GM10248 (cell line): ENCODE results near the gene PDGFRB.

Source experiments
- CTCF ChIA-PET: fragments of 300-600 bp; sonication (Branson Sonifier 250); formaldehyde crosslinking; extraction: SDS; loops from one replicate; lab custom pipeline; 2021; ENCODE audit warnings: antibody characterized with exemption; lab: Yijun Ruan, JAX
- POLR2A ChIA-PET: fragments of 350-650 bp; sonication (Branson Sonifier 250); formaldehyde crosslinking; extraction: SDS; loops from one replicate; lab custom pipeline; 2020; ENCODE audit warnings: antibody characterized with exemption; lab: Yijun Ruan, JAX
- DNase-seq: peaks from one replicate; pipeline ENCODE4 v3.0.0; 2012; ENCODE audit errors: extremely low spot score
- TF ChIP-seq, protein P1 (sequence below): IDR thresholded peaks from 2 replicates; pipeline ENCODE4 v1.5.1; 2012; ENCODE audit warnings: mild to moderate bottlenecking, low read depth; ENCODE audit errors: extremely low read depth, missing control alignments, control extremely low read depth

PDGFRB gene

DNA sequence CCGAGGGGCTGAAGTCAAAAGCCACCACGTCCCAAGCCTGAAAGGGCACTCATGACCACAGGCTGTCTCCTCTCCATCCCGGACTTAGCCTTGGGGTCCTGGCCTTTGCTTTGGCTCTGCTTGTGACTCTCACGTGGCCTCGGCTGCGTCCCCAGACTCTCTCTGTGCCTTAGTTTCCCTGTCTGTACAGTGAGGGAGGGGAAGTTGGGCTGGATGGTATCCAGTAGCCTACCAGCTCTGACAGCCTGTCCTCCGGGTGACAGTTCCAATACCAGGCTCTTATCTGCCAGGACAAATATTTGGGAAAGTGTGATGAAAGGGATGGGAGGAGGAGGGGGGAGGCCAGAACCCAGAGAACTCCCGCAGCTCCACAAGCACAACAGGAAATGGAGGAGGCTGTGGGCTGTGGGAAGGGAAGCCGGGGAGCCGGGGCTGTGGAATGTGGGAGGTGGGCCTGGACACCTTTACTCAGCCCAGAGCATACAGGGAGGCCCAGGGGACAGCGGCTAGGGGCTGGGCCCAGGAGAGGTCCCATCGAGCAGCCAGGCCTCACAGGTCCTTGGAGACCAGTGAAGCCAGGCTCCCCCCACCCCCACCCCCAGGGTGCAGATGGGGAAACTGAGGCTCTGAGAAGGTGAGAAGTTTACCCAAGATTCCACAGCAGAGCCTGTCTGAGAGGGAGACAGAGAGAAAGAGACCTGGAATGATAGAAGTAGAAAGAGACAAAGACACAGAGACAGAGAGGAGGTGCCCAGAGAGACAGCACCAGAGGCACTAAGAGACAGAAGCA, 18.3 kb downstream of the PDGFRB start:
- CTCF ChIA-PET: interaction anchor here (0.9 to 1.9 kb wide), 5 partner anchors 8 to 81 kb away, joined by 3 to 6 read pairs (median 3); no protein-coding TSS in a partner anchor
- POLR2A ChIA-PET: interaction anchor here (0.6 kb wide), 1 partner anchor 521 kb away, joined by 3 read pairs; no protein-coding TSS in a partner anchor
- TF ChIP-seq, protein P1, sequence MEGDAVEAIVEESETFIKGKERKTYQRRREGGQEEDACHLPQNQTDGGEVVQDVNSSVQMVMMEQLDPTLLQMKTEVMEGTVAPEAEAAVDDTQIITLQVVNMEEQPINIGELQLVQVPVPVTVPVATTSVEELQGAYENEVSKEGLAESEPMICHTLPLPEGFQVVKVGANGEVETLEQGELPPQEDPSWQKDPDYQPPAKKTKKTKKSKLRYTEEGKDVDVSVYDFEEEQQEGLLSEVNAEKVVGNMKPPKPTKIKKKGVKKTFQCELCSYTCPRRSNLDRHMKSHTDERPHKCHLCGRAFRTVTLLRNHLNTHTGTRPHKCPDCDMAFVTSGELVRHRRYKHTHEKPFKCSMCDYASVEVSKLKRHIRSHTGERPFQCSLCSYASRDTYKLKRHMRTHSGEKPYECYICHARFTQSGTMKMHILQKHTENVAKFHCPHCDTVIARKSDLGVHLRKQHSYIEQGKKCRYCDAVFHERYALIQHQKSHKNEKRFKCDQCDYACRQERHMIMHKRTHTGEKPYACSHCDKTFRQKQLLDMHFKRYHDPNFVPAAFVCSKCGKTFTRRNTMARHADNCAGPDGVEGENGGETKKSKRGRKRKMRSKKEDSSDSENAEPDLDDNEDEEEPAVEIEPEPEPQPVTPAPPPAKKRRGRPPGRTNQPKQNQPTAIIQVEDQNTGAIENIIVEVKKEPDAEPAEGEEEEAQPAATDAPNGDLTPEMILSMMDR: no peak
- no peak for DNase-seq

DNA sequence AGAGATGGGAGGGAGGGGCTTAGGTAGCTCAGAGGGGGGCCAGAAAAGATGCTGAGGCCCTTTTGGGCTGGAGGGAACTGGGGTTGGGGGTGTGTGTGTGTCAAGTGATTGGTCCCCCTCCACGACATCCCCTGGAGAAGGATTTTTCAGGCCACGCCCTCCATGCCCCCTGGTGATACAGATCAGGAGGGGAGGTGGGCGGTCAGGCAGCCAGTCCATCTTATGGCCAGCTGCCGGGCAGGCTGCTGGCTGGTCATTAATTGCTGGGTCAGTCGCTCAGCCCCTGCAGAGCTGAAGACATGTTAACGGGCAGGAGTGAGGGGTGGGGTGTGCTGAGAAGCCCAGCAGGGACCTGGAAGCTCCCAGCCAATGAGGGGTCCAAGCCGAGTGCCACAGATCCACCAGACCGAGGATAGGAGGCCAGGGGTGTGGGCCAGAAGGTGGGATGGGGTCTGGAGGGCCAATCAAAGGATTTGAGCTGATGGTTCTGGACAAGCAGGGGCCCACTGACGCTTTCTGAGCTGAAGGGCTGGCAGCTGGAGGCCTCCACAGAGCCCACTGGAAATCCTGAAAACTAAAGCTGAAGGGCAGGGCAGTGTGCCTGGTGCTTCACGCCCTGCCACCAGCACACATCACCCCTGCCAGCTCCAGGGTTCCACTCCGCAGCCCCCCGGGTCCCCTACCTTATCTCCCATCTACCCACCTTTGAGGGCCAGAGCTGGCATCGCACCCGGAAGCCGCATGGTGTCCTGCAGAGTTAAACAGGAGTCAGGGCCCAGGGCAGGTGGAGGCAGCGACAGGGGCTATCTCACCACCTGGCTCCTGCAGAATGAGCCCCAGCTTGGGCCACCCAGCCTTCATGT, 19.1 kb downstream of the PDGFRB start:
- TF ChIP-seq, protein P1: no peak
- no peak for DNase-seq
- CTCF ChIA-PET: interaction anchor here (0.9 to 1.9 kb wide), 6 partner anchors 9 to 81 kb away, joined by 3 to 6 read pairs (median 4); no protein-coding TSS in a partner anchor
- POLR2A ChIA-PET: interaction anchor here (0.6 kb wide), 1 partner anchor 522 kb away, joined by 3 read pairs; no protein-coding TSS in a partner anchor

DNA sequence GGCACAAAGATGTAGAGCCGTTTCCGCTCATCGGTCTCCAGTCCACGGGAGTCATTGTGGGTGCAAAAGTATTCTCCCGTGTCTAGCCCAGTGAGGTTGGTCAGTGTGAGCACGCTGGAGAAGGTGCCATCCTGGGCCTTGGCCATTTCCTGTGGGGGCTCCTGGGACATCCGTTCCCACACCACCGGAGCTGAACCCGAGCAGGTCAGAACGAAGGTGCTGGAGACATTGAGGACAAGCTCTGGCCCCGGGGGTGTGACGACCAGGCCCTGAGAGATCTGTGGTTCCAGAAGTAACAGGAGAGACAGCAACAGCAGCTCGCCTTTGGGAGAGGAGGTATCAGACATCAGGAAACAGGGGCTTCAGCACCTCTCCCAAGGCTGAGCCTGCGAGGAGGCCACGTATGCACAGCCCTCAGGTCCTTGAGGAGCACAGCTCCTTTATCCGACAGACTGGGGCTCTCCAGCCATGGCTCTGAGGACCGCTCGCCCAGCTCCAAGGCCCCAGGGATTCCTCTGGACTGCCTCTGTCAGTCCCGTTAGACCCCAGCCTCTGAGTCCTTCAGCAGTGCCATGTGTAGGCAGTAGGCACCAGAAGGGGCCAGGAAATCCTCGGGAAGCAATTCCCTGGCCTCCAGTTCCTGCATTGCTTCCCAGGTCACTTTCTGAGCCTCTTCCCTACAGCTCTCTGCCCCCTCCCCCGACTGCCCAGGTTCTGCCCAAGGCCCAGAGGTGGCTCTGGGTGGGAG, 19.9 kb downstream of the PDGFRB start:
- ChIA-PET POLR2A (no interaction called here), CTCF (interaction anchor here (1.1 to 1.9 kb wide), 3 partner anchors 9 to 16 kb away, joined by 3 to 6 read pairs (median 4); no protein-coding TSS in a partner anchor)
- TF ChIP-seq, protein P1: no peak

DNA sequence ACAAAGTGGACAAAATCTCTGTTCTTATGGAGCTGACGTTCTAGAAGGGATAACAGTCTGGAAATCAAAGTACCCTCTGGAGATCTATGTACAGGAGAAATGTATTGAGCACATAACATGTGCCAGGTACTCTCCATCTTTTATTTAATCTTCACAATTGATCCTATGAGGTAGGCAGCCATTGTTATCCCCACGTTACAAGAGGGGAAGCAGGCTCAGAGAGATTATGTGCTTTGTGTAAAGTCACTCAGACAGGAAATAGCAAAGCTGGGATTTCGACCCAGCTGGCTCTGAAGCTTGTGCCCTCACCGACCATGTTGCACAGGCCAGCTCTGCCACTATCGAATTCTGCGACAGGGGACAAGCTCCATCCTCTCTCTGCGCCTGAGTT, 21.5 kb downstream of the PDGFRB start:
- DNase-seq: no peak
- POLR2A ChIA-PET: no interaction called here
- CTCF ChIA-PET: interaction anchor here (1.3 to 3.0 kb wide), 3 partner anchors 9 to 84 kb away, joined by 3 to 11 read pairs (median 5); no protein-coding TSS in a partner anchor
- TF ChIP-seq, protein P1: no peak

More for the DNA sequence above, 19.9 kb downstream of the PDGFRB start:
- no peak for DNase-seq

DNA sequence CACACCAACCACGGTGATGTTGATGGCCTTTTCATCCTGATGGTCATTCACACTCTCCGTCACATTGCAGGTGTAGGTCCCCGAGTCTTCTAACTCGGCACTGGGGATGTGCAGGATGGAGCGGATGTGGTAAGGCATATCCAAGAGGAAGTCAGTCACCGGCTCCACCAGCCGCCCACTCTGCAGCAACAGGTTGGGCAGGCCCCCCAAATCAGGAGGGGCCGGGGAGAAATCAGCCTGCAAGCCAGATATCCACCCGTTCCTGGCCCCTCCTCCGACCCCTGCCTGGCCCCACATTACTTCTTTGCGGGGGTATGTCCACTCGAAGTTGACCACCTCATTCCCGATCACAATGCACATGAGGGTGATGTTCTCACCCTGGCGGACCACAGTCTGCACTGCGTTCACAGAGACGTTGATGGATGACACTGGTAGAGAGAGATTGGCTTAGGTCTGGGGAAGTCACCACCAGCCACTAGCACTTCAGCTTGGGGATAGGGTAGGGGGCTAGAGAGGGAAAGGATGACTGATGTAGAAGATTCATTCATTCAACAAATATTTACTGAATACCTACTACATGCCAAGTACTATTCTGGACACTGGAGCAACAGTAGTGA, 22.0 kb downstream of the PDGFRB start:
- ChIA-PET POLR2A (no interaction called here), CTCF (interaction anchor here (1.3 to 3.0 kb wide), 3 partner anchors 9 to 85 kb away, joined by 3 to 11 read pairs (median 5); no protein-coding TSS in a partner anchor)
- TF ChIP-seq, protein P1: no peak
- no peak for DNase-seq
